GM23338 (cell line): ENCODE measurements around the gene SLC25A13. TPM values are rescaled to one million over a fixed set of nuclear protein-coding genes. Genes with fewer than 3 reads are reported as not detected.

ENCODE experiments used
- ATAC-seq: fragments of 200-7000 bp; cut with Tn5 transposase; 3 replicates; pipeline ENCODE4 v1.9.1; 2020
- DNase-seq: peaks from one replicate; pipeline ENCODE4 v3.0.0-alpha.2; 2015; ENCODE audit warnings: low spot score
- H2AFZ ChIP-seq: fragments of 200-600 bp; sonication (generic); 2 replicates; pipeline ENCODE4 v1.8.0; 2016; ENCODE audit warnings: antibody characterized with exemption, mild to moderate bottlenecking, moderate library complexity
- H3F3A ChIP-seq: fragments of 200-600 bp; sonication (generic); replicated peaks from 2 replicates; pipeline ENCODE4 v1.8.0; 2017; ENCODE audit warnings: antibody characterized with exemption, mixed run types, low read depth
- H3K27ac ChIP-seq: fragments of 200-600 bp; sonication (generic); 2 replicates; pipeline ENCODE4 v1.6.1; 2016; ENCODE audit warnings: low read depth
- H3K27me3 ChIP-seq: fragments of 200-600 bp; sonication (generic); 2 replicates; pipeline ENCODE4 v1.8.0; 2016; ENCODE audit warnings: mild to moderate bottlenecking, mixed run types, moderate library complexity; ENCODE audit not compliant: insufficient read depth
- H3K36me3 ChIP-seq: fragments of 200-600 bp; sonication (generic); 2 replicates; pipeline ENCODE4 v1.8.0; 2016; ENCODE audit warnings: mild to moderate bottlenecking; ENCODE audit not compliant: insufficient read depth
- H3K4me1 ChIP-seq: fragments of 200-600 bp; sonication (generic); 2 replicates; pipeline ENCODE4 v1.8.0; 2016; ENCODE audit warnings: mild to moderate bottlenecking, moderate library complexity; ENCODE audit not compliant: insufficient read depth
- H3K4me2 ChIP-seq: fragments of 200-600 bp; sonication (generic); 2 replicates; pipeline ENCODE4 v1.7.1; 2017; ENCODE audit warnings: mixed run types
- H3K4me3 ChIP-seq: fragments of 200-600 bp; sonication (generic); 2 replicates; pipeline ENCODE4 v1.6.1; 2016; ENCODE audit warnings: mixed run types
- H3K79me2 ChIP-seq: fragments of 200-600 bp; sonication (generic); replicated peaks from 2 replicates; pipeline ENCODE4 v1.8.0; 2017; ENCODE audit warnings: mild to moderate bottlenecking; ENCODE audit not compliant: insufficient read depth
- H3K9me2 ChIP-seq: fragments of 200-600 bp; sonication (generic); 2 replicates; pipeline ENCODE4 v1.8.0; 2017; ENCODE audit not compliant: insufficient read depth
- H4K20me1 ChIP-seq: fragments of 200-600 bp; sonication (generic); replicated peaks from 2 replicates; pipeline ENCODE4 v1.8.0; 2017; ENCODE audit warnings: mild to moderate bottlenecking; ENCODE audit not compliant: insufficient read depth
- H3K27ac Mint-ChIP-seq: 2 replicates; pipeline ENCODE4 v1.8.0; 2020; ENCODE audit warnings: inconsistent platforms, mild to moderate bottlenecking, moderate library complexity, mixed read lengths
- H3K27me3 Mint-ChIP-seq: 3 replicates; pipeline ENCODE4 v1.8.0; 2022; ENCODE audit warnings: low read depth, mild to moderate bottlenecking, moderate library complexity, mixed read lengths, inconsistent platforms; ENCODE audit not compliant: insufficient read depth, poor library complexity
- H3K36me3 Mint-ChIP-seq: 3 replicates; pipeline ENCODE4 v1.8.0; 2021; ENCODE audit warnings: low read depth, mild to moderate bottlenecking, inconsistent platforms, moderate library complexity, mixed read lengths
- H3K4me1 Mint-ChIP-seq: 3 replicates; pipeline ENCODE4 v1.8.0; 2020; ENCODE audit warnings: mild to moderate bottlenecking, inconsistent platforms, mixed read lengths
- H3K4me3 Mint-ChIP-seq: 3 replicates; pipeline ENCODE4 v1.8.0; 2021; ENCODE audit warnings: moderate library complexity, mild to moderate bottlenecking, inconsistent platforms, mixed read lengths
- H3K9me3 Mint-ChIP-seq: 3 replicates; pipeline ENCODE4 v1.8.0; 2020; ENCODE audit warnings: moderate library complexity, mild to moderate bottlenecking, inconsistent platforms, mixed read lengths
- EZH2 ChIP-seq: fragments of 200-600 bp; sonication (generic); IDR thresholded peaks from one replicate; pipeline ENCODE4 v1.8.0; 2017; ENCODE audit warnings: antibody characterized with exemption, mild to moderate bottlenecking, low read depth; ENCODE audit not compliant: unreplicated experiment
- EZH2phosphoT487 ChIP-seq: fragments of 200-600 bp; sonication (generic); IDR thresholded peaks from one replicate; pipeline ENCODE4 v1.8.1; 2018; ENCODE audit warnings: antibody characterized with exemption; ENCODE audit not compliant: unreplicated experiment
- JUNB ChIP-seq: IDR thresholded peaks from one replicate; pipeline ENCODE4 v1.6.1; 2016; ENCODE audit warnings: antibody characterized with exemption; ENCODE audit not compliant: unreplicated experiment
- NANOG ChIP-seq: IDR thresholded peaks from 2 replicates; pipeline ENCODE4 v1.6.1; 2016; ENCODE audit warnings: antibody characterized with exemption, borderline replicate concordance
- POLR2AphosphoS5 ChIP-seq: IDR thresholded peaks from 2 replicates; pipeline ENCODE4 v1.6.1; 2016; ENCODE audit warnings: antibody characterized with exemption, low read depth
- STAT1 ChIP-seq: IDR thresholded peaks from one replicate; pipeline ENCODE4 v1.6.1; 2016; ENCODE audit warnings: antibody characterized with exemption; ENCODE audit not compliant: unreplicated experiment
- ZNF114 ChIP-seq: fragments of 250-450 bp; sonication (Bioruptor Pico); IDR thresholded peaks from 2 replicates; pipeline ENCODE4 v1.5.0; 2020; ENCODE audit warnings: mild to moderate bottlenecking, moderate library complexity
- ZNF331 ChIP-seq: fragments of 250-450 bp; sonication (Bioruptor Pico); IDR thresholded peaks from 2 replicates; pipeline ENCODE4 v1.5.0; 2020; ENCODE audit warnings: low read depth, mild to moderate bottlenecking, moderate library complexity
- polyA plus RNA-seq: library from polyadenylated mRNA; unstranded; fragments of >200 nt; fragmentation: Nextera tagmentation; extraction: Ambion mirVana; gene quantifications from 2 replicates; pipeline ENCODE4 v1.2.1, GENCODE V29; 2016
- total RNA-seq: library from RNA; depleted of rRNA; stranded (reverse); fragments of >200 nt; shearing (Covaris generic); gene quantifications from 2 replicates; pipeline ENCODE4 v1.2.3, GENCODE V29; 2014
- TF ChIP-seq, protein P1 (sequence below): IDR thresholded peaks from one replicate; pipeline ENCODE4 v1.6.1; 2018; ENCODE audit warnings: antibody characterized with exemption; ENCODE audit not compliant: unreplicated experiment
- TF ChIP-seq, protein P2 (sequence below): IDR thresholded peaks from 2 replicates; pipeline ENCODE4 v1.6.1; 2016; ENCODE audit warnings: antibody characterized with exemption
- TF ChIP-seq, protein P3 (sequence below), 2 experiments: fragments of 200-600 bp in 1 of 2; sonication (generic) in 1 of 2; conservative IDR thresholded peaks; 2 replicates each; pipeline versions ENCODE4 v1.5.1 to v1.6.1; 2016 to 2017; ENCODE audit warnings: antibody characterized with exemption in 2 of 2, low read depth in 2 of 2, mild to moderate bottlenecking in 2 of 2, moderate library complexity in 1 of 2
- TF ChIP-seq, protein P4 (sequence below): fragments of 250-450 bp; sonication (Bioruptor Pico); IDR thresholded peaks from 2 replicates; pipeline ENCODE4 v1.5.0; 2020; ENCODE audit warnings: mild to moderate bottlenecking, moderate library complexity

SLC25A13 gene
- total and polyA plus RNA-seq, 2 experiments from 2014 or later: 51.1 to 84.6 TPM

DNA sequence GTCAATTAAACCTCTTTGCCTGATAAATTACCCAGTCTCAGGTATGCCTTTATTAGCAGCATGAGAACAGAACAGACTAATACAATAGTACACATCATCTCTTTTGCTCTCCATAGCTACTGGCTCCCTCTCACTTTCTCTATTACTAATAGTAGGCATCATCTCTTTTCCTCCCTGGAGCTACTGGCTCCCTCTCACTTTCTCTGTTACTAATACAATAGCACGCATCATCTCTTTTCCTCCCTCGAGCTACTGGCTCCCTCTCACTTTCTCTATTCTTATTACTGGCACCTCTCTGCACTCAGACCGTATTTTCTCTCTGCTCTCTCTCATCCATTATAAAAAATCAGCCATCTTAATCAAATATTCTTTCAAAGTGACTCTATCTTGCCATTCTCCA, 37.1 kb downstream of the SLC25A13 start:
- Mint-ChIP-seq H3K27ac (no peak overlapping the region), H3K27me3 (no peaks in the 10 kb centered on the region), H3K9me3 (peaks cover 32% of the 10 kb centered on the region), H3K4me1 (peaks cover 10% of the 10 kb centered on the region), H3K4me3 (no peak overlapping the region), H3K36me3 (peaks cover 36% of the 10 kb centered on the region)
- TF ChIP-seq JUNB: no peak
- TF ChIP-seq EZH2: no peak
- TF ChIP-seq, protein P1, sequence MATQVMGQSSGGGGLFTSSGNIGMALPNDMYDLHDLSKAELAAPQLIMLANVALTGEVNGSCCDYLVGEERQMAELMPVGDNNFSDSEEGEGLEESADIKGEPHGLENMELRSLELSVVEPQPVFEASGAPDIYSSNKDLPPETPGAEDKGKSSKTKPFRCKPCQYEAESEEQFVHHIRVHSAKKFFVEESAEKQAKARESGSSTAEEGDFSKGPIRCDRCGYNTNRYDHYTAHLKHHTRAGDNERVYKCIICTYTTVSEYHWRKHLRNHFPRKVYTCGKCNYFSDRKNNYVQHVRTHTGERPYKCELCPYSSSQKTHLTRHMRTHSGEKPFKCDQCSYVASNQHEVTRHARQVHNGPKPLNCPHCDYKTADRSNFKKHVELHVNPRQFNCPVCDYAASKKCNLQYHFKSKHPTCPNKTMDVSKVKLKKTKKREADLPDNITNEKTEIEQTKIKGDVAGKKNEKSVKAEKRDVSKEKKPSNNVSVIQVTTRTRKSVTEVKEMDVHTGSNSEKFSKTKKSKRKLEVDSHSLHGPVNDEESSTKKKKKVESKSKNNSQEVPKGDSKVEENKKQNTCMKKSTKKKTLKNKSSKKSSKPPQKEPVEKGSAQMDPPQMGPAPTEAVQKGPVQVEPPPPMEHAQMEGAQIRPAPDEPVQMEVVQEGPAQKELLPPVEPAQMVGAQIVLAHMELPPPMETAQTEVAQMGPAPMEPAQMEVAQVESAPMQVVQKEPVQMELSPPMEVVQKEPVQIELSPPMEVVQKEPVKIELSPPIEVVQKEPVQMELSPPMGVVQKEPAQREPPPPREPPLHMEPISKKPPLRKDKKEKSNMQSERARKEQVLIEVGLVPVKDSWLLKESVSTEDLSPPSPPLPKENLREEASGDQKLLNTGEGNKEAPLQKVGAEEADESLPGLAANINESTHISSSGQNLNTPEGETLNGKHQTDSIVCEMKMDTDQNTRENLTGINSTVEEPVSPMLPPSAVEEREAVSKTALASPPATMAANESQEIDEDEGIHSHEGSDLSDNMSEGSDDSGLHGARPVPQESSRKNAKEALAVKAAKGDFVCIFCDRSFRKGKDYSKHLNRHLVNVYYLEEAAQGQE: no peak
- TF ChIP-seq, protein P2, sequence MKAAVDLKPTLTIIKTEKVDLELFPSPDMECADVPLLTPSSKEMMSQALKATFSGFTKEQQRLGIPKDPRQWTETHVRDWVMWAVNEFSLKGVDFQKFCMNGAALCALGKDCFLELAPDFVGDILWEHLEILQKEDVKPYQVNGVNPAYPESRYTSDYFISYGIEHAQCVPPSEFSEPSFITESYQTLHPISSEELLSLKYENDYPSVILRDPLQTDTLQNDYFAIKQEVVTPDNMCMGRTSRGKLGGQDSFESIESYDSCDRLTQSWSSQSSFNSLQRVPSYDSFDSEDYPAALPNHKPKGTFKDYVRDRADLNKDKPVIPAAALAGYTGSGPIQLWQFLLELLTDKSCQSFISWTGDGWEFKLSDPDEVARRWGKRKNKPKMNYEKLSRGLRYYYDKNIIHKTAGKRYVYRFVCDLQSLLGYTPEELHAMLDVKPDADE: no peak
- TF ChIP-seq EZH2phosphoT487: no peak
- TF ChIP-seq, protein P3, sequence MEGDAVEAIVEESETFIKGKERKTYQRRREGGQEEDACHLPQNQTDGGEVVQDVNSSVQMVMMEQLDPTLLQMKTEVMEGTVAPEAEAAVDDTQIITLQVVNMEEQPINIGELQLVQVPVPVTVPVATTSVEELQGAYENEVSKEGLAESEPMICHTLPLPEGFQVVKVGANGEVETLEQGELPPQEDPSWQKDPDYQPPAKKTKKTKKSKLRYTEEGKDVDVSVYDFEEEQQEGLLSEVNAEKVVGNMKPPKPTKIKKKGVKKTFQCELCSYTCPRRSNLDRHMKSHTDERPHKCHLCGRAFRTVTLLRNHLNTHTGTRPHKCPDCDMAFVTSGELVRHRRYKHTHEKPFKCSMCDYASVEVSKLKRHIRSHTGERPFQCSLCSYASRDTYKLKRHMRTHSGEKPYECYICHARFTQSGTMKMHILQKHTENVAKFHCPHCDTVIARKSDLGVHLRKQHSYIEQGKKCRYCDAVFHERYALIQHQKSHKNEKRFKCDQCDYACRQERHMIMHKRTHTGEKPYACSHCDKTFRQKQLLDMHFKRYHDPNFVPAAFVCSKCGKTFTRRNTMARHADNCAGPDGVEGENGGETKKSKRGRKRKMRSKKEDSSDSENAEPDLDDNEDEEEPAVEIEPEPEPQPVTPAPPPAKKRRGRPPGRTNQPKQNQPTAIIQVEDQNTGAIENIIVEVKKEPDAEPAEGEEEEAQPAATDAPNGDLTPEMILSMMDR (conservative IDR thresholded peaks at IDR 0.05; ENCODE audit: low read depth in 2 of 2): no peak
- TF ChIP-seq ZNF331: no peak
- TF ChIP-seq, protein P4, sequence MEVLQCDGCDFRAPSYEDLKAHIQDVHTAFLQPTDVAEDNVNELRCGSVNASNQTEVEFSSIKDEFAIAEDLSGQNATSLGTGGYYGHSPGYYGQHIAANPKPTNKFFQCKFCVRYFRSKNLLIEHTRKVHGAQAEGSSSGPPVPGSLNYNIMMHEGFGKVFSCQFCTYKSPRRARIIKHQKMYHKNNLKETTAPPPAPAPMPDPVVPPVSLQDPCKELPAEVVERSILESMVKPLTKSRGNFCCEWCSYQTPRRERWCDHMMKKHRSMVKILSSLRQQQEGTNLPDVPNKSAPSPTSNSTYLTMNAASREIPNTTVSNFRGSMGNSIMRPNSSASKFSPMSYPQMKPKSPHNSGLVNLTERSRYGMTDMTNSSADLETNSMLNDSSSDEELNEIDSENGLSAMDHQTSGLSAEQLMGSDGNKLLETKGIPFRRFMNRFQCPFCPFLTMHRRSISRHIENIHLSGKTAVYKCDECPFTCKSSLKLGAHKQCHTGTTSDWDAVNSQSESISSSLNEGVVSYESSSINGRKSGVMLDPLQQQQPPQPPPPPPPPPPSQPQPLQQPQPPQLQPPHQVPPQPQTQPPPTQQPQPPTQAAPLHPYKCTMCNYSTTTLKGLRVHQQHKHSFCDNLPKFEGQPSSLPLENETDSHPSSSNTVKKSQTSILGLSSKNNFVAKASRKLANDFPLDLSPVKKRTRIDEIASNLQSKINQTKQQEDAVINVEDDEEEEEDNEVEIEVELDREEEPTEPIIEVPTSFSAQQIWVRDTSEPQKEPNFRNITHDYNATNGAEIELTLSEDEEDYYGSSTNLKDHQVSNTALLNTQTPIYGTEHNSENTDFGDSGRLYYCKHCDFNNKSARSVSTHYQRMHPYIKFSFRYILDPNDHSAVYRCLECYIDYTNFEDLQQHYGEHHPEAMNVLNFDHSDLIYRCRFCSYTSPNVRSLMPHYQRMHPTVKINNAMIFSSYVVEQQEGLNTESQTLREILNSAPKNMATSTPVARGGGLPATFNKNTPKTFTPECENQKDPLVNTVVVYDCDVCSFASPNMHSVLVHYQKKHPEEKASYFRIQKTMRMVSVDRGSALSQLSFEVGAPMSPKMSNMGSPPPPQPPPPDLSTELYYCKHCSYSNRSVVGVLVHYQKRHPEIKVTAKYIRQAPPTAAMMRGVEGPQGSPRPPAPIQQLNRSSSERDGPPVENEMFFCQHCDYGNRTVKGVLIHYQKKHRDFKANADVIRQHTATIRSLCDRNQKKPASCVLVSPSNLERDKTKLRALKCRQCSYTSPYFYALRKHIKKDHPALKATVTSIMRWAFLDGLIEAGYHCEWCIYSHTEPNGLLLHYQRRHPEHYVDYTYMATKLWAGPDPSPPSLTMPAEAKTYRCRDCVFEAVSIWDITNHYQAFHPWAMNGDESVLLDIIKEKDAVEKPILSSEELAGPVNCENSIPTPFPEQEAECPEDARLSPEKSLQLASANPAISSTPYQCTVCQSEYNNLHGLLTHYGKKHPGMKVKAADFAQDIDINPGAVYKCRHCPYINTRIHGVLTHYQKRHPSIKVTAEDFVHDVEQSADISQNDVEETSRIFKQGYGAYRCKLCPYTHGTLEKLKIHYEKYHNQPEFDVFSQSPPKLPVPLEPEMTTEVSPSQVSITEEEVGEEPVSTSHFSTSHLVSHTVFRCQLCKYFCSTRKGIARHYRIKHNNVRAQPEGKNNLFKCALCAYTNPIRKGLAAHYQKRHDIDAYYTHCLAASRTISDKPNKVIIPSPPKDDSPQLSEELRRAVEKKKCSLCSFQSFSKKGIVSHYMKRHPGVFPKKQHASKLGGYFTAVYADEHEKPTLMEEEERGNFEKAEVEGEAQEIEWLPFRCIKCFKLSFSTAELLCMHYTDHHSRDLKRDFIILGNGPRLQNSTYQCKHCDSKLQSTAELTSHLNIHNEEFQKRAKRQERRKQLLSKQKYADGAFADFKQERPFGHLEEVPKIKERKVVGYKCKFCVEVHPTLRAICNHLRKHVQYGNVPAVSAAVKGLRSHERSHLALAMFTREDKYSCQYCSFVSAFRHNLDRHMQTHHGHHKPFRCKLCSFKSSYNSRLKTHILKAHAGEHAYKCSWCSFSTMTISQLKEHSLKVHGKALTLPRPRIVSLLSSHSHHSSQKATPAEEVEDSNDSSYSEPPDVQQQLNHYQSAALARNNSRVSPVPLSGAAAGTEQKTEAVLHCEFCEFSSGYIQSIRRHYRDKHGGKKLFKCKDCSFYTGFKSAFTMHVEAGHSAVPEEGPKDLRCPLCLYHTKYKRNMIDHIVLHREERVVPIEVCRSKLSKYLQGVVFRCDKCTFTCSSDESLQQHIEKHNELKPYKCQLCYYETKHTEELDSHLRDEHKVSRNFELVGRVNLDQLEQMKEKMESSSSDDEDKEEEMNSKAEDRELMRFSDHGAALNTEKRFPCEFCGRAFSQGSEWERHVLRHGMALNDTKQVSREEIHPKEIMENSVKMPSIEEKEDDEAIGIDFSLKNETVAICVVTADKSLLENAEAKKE (CRISPR knock-in tag): no peak
- TF ChIP-seq ZNF114 (CRISPR knock-in tag): no peak
- TF ChIP-seq STAT1: no peak
- no peak for TF ChIP-seq POLR2AphosphoS5
- no peak for TF ChIP-seq NANOG
- peaks cover 81% of the 10 kb centered on the region for H3K79me2 ChIP-seq
- no peak for DNase-seq
- H3K4me2 ChIP-seq: no peak overlapping the region
- H3K27ac ChIP-seq: no peak overlapping the region
- H2AFZ ChIP-seq: no peak overlapping the region
- H3K27me3 ChIP-seq: no peaks in the 10 kb centered on the region
- peaks cover 11% of the 10 kb centered on the region for H3K4me1 ChIP-seq
- 0 out of 2 replicates have a peak, but pooled peaks cover 13% of the 10 kb centered on the region for H3K9me2 ChIP-seq
- ATAC-seq: no peak
- H3K4me3 ChIP-seq: no peak overlapping the region
- no peaks in the 10 kb centered on the region for H3K36me3 ChIP-seq
- H3F3A ChIP-seq: no peaks in the 10 kb centered on the region
- H4K20me1 ChIP-seq: peaks cover 6% of the 10 kb centered on the region
